ENCODE data around the gene MYO10.
A peak's percentile ranks its signal among the peaks of the same experiment; 100 is the strongest.
"Not testable (repeated sequence)": the region's sequence is repeated elsewhere in the genome, so short reads cannot be mapped to it uniquely, and the experiment has no call there.

The MYO10 gene

DNA sequence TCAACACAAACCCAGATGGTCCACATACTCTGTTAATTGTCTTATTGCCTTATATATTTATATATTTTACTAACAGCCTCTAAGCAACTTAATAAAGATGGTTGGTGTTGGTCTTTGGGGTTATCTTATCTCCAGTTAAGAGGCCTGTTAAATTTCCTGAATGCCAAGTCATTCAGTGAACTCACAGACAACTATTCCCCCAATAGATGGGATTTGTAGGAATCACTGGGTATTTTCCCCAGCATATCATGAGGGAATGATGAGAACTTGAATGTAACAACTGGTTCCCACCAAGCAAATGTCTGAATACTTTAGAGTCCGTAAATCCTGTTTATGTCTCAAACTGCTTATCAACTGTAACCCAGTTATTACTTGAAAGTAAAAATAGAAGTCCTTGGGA lies 276.6 kb downstream of the MYO10 start:
- no peak for DNase-seq

DNA sequence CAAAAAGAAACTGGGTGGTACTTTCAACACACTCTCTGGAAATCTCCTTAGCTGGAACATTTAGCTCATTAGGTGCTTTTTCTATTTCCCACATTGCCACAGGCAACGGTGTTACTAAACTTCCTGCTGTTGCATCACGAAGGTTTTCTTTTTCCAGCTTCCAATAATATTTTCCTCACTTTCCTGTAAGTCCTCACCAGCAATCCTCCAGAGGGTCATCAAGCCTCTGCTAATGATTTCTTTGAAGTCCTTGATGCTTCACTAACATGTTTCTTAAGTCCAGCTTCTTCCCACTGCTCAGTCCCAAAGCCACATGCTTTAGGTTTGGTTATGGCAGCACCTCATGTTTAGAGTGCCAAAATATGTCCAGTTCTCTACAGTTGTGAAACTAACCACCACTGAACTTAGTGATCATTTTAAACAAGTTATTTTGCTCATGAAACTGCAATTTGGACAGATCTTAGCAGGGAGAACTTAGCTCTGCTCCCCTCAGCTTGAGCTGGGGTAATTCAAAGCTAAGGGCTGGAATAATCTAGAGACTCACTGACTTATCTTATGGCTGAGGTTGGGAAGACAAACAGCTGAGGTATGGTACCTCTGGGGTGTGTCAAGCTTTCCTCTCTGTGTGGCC lies 279.4 kb downstream of the MYO10 start:
- no peak for DNase-seq

DNA sequence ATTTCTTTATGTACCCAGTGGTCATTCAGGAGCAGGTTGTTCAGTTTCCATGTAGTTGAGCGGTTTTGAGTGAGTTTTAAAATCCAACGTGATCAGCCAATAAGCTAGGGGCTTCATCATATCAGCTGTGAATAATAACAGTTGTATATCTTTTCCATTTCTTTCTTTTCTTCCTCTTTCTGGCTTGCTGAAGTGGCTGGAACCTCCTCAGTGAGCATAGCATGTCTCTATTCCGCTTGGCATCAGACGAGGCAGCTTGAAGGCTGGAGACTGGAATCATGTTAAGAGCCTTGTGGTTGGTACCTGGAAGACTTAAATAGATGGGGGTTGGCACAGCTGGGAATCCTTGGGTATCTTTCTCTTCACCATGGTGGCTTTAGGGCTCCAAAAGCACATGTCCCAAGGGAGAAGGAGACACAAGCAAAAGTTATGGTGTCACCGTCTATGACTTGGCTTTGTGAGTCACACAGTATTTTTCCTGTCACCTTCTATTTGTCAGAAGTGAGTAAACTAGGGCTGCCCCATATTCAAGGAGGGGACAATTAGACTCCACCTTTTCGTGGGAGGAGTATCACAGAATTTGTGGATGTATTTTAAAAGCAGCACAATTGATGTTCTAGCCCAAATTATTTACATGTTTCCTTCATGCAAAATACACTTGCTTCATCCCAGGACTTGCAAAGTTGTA lies 281.3 kb downstream of the MYO10 start:
- no peak for DNase-seq

DNA sequence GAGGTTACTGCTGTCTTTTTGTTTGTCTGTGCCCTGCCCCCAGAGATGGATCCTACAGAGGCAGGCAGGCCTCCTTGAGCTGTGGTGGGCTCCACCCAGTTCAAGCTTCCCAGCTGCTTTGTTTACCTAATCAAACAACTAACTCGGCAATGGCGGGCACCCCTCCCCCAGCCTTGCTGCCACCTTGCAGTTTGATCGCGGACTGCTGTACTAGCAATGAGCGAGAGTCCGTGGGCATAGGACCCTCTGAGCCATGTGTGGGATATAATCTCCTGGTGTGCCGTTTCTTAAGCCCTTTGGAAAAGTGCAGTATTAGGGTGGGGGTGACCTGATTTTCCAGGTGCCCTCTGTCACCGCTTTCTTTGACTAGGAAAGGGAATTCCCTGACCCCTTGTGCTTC lies 287.3 kb downstream of the MYO10 start:
- not testable (repeated sequence) for DNase-seq

DNA sequence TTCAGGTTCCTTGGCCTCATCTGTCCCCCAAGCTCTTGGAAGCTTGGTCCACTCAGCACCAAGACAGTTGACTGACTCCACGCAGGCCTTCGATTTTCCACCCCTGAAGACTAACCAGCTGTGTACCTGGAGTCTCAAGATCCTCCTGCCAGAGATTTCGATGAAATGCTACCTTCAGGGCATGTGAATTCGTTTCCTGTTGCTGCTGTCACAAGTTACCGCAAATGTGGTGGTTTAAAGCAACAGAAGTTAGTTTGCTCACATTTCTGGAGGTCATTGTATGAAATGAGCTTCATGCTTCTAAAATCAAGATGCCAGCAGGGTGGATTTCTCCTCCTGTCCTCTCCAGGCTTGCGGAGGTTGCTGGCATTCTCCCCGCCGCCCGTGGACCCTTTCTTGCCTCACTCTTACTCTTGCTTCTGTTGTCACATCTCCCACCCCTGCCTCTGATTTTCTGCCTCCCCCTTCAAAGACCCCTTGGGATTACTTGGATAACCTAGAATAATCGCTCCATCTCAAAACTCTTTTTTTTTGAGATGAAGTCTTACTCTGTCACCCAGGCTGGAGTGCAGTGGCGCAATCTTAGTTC lies 291.7 kb downstream of the MYO10 start:
- peak in 3 of 6 experiments; percentile 17 to 62 (median 54) for DNase-seq

DNA sequence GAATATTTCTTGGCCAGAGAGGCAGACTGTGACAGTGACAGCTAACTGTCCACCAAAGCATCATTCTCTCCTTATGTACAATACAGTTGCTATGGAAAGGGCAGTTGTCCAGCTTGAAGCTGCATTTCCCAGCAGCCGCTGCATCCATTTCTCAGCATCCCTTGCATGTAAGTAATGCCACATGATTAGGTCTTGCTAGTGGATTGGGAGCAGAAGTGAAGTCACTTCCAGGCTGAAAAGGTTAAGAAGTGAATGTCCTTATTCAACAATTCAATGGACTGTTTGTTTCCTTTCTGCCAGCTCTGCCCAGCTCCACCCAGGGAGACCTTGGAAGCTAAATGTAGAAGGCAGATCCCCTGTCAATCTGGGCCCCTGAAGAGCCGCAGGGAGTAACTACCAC lies 293.2 kb downstream of the MYO10 start:
- DNase-seq, result no peak

DNA sequence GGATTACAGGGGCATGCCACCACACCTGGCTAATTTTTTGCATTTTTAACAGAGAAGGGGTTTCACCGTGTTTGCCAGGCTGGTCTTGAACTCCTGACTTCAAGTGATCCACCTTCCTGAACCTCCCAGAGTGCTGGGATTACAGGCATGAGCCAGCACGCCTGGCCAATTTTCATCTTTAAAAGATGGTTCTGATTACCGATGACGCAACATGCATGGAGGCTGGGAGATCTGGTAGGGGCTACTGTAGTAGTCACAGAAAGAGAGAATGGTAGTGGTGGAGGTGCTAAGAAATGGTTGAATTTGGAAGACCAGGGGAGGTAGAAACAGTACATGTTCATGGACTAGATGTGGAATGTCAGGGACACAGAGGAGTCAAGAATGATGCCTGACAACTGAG lies 296.9 kb downstream of the MYO10 start:
- no peak for DNase-seq

DNA sequence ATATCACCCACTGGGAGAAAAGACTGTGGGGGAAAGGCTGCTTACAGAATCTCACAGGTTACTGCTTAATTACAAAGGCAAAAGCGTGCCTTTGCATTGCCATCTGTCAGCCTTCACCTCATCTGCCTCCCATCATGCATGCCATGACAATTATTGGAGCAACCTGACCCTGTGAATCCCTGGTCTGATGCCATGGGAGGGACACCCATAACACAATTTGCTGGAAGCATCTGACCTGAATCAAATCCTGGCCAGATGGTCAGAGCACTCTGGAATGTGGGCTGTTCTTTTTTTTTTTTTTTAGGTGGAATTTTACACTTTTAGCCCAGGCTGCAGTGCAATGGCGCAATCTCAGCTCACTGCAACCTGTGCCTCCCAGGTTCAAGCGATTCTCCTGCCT lies 307.7 kb downstream of the MYO10 start:
- no peak for DNase-seq

DNA sequence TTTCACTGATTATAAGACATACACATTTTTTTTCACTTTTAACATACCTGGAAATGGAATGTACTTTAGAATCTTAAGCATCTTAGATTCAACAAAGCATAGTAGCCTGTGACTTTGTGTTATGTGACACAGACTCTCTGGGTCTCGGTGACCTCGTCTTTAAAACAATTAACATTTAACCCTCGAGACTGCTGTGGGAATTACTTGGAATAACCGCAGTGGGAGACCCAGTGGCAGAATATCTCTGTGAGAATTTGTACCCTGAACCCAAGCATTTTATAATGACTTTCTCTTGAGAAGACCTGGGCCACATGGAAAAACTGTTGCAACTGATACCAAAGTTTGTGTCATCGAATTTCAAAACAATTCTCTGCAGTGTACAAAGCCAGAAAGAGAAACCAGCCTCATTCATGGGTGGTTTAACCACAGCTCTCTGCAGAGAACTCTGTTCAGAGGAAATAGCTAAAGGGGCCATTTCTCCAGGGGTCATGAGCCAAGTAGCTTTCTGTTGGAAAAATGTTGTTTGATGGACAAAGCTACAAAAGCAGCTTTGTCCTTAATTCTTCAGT lies 309.3 kb downstream of the MYO10 start:
- peak in 3 of 6 experiments; percentile 28 to 68 (median 59) for DNase-seq

DNA sequence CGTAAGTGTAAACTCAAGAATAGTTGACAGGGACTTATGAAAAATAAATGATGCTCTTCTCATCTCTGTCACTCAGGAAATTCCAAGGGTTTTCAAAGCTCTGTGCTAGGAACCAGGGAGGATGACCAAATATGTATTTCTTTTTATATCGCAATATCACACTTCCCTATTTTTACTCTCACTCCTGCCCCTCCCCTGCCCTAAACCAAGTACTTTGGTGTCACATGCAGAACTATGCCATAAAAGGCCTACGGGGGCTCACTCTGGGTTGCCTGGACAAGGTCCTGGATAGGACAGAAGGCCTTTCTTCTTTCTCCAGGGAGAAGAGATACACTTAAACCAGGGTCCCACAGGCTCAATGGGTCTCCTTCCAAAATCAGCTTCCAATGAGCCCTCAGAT lies 311.0 kb downstream of the MYO10 start:
- DNase-seq, result no peak

DNA sequence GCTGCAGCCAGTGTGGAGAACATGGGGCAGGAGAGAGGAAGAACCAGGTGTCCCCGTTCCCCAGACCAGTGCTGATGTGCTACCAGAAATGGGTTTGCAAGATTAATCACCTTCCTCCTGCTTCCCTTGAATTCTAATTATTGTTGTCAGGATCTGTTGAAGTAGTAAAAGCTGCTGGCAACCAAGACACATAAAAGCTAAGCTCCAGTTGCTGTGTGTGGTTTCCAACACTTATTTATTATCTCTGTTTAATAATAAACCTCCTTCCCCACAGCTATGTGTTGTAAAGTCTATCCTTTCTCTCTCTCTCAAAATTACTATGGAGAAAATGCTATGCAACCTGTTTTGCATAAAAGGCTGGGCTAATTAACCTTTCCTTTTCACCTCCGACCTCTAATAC lies 317.0 kb downstream of the MYO10 start:
- no peak for DNase-seq

DNA sequence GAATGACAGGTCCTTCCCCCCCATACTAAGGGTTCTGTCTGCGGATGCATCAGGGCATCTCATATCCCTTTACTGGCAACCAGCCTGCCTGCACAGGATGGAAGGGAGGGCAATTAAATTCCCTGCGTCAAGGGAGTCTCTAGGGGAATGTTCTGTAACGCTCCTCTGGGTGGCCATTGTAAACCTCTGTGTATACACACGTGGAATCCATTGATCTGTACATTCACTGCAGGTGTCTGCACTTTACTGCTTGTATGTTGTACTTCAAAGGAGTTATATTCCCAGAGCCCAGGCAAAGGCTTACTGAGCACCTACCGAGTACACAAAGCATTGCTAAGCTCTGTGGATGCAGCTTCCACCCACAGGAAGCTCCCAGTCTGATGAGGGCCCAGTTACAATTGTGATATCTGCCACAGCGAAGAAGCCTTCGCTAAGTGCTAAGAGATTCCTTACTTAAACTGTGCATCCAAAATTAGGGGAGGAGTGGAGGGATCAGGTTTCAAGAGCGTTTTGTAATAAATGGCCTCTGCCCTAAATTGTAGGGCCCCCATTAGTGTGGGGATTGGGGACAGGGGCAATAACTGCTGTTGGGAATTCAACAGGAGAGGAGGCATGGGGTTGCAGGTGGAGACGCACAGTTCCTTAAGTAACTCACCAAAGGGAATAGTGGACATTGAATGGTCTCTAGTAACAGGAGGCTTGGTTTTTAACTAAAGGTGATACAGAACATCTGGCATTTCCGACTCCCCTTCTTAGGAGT lies 317.8 kb downstream of the MYO10 start:
- DNase-seq, result peak in 1 of 6 experiments; percentile 55

DNA sequence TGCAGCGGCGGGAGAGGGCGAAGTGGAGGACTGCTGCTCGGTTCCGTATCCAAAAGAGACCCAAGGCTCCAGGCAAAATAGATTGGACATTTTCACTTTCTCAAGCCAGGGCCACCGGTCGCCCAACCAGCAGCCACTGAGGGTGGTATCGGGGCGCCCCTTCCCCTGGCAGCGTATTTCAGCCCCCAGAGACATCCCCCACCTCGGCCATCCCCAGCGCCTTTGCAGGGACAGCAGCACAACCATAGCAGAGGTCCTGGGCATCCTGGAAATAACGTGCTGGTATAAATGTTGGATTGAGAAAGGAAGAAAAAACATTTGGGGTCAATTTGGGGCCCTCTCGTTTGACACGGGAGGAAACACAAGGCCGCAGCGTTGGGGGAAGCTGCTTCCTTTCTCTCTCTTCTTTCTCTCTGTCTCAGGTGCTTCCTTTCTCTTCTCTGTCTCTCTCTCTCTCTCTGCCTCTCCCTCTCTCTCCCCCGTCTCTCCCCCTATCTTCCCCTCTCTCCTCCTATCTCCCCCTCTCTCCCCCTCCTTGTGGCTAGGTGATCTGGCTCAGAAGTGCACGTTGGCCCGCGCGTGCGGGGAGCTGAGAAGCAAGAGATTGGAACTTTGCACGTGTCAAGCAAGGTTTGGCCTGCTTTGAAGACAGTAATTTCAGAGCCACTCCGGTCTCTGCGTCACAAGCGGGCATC lies 318.7 kb downstream of the MYO10 start:
- DNase-seq, result peak; percentile 48 to 79 (median 70)

DNA sequence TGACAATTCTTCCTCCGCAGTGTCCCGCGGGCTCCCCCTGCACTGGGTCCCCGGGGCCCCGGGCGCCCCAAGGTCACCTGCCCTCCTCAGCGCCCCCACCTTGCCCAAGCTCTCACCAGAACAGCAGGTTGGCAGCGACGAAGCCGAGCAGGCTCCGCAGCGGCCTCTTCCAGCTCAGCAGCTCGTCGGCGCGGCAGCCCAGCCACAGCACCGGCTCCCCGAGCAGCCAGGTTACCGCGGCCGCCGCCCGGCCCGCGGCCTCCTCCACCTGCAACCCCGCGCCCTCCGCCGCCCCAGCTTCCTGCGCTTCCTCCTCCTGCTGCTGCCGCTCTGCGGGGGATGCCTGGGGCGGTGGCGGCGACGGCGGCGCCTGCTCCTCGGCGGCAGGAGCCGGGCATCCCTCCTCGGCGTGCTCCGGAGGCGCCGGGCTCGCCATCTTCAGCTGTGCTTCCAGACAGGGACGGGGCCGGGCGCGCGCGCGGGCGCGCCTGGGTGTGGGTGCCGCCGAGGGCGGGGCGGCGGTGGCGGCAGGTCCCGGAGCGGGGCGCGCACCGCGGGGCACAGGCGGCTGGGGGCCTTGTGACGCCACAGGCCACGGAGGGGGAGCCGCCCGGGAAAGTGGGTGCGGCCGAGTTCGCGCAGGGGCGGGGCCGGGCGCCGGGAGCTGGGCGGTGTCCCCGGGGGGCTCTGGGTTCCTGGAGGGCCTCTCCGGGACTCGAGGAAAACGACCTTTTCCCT lies 319.4 kb downstream of the MYO10 start, which contains the start of gene RETREG1:
Gene RETREG1, minus strand, starts transcription at position 462 of the 738 bp plus-strand sequence. Its CDS starts 26 bp downstream, at position 436.
- DNase-seq, result peak; percentile 80 to 90 (median 86)

DNA sequence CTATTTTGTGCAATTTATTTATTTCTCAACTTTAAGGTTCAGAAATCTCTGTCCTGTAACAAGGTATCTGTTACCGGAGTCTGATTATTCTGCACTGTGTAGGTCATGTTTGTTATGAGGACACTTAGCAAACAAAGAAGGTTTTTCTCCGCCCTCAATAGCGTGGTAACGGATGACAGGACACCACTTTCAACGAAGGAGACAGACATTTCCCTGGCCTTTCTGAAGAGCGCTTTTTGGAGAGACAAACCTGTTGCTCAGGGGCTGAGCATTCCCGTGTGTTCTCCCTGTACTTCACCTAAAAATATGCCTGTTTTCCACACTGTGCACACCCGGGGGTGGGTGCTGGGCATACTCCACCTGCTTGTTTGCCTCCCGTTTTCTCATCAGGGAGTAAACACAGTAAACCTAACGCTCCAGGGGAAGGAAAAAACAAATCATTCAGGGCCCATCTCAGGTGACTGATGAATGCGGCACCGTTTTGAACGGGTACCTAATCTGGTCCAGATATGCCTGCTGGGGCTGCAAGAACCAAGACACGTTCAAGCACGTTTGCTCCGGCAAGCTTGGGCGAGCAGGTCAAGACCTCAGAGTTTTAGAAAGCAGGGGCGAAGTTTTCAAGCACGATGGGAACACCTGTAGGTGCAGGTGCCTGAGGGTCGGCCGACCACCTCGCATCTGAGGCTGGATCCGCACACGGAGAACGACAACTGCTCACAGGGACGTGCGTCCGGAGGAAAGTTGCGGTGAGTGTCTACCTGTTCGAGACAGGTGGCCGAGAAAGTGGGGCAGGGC lies 320.1 kb downstream of the MYO10 start:
- peak in 4 of 6 experiments; percentile 32 to 62 (median 44) for DNase-seq

DNA sequence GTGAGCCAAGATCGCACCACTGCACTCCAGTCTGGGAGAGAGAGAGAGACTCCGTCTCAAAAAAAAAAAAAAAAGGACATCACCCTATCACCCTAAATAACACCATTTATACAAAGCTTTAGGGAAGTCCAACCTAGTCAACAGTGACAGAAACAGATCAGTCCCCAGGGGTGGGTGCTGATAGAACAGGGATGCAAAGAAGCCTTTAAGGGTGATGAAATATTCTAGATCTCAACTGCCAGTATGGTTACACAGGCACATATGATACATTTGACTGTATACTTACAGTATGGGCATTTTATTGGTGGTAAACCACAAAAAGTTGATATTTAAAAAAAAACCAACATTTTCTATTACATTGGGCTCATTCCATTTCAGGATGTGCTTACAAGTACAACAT lies 324.1 kb downstream of the MYO10 start:
- peak in 1 of 6 experiments; percentile 35 for DNase-seq

Measured in stimulated activated naive CD4-positive, alpha-beta T cell (primary cell).